Fibroblast of skin of abdomen (primary cell): ENCODE results near the gene ANO4.
"Not testable (repeated sequence)": the region's sequence is repeated elsewhere in the genome, so short reads cannot be mapped to it uniquely, and the experiment has no call there.

ENCODE experiments used
- DNase-seq: peaks from one replicate; pipeline ENCODE4 v3.0.0-alpha.2; 2013

Gene ANO4

DNA sequence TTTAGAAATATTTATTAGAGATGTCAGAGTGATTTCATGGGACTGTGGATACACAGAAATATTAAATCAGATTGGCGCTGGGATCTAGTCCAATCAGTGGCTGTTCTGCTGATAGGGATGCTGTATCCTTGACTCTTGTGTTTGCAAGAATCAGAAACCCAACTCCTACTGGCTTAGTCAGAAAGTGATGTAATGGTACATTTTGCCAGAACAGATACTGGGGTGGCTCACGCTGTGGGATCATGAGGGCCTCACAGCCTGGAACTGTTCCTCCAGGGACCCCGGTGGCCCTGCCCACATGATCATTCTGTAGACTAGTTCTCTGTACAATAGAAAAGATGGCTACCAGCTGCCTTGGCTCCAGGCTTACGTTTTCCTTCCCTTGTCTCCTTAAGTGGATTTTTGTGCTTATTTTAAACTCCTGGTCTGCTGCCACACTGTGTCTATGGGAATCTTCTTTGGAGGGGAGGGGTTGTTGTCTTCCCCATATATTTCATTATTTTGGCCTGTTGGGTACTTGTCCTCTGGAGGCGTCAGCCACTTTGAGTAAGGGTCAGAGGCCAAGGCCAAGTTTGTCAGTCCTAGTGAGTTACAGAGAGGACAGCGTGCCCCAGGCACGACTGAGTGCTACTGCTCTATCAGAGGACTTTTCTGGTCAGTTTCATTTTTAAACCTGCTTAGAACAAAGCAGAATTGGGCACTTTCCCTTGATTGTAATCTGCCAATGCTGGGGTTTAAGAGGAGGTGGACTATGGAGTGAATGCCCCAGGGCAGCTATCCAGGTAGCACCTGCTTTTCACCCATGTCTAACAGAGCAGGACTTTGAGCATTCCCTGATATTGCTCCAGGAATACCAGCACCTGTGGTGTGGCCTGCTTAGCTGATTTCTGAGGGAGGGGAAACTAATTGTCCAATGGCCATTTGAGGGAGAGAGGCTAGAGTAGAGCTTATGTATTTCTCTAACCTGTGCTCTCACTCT, 251.2 kb downstream of the ANO4 start:
- DNase-seq: no peak

DNA sequence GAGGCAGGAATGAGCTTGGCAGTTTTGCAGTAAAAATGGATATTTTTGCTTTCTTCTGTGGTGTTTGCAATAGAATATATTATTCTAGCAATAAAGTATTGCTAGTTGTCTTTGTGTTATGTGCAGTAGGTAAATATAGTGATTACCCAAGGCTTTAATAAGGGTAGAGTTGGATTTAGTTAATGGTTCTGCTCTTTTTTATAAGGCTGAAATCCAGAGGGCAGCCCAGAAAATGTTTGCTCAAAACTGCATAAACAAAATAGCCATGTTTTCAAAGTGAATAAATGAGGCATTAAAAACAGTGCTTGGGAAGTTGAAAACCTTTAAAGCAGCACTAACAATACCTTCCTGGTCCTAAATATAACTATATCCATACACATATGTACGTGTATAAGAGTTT, 253.1 kb downstream of the ANO4 start:
- DNase-seq: no peak

DNA sequence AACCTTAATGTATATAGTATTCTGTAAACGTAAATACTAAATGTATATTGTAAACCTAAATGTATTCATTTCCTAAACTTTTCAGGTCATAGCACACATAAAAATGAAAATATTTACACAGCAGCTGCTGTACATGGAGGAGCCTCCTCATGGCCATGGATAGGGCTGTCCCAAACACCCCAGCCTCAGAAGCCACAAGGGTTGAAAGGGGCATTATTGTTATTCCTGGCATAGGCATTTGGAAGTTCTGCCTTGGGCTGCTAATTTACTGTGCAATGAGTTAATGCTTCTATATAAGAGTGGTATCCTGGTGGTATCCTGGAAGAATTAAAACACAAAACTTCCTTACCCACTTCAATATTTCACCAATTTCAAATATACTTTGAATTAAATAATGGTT, 256.1 kb downstream of the ANO4 start:
- DNase-seq: no peak

DNA sequence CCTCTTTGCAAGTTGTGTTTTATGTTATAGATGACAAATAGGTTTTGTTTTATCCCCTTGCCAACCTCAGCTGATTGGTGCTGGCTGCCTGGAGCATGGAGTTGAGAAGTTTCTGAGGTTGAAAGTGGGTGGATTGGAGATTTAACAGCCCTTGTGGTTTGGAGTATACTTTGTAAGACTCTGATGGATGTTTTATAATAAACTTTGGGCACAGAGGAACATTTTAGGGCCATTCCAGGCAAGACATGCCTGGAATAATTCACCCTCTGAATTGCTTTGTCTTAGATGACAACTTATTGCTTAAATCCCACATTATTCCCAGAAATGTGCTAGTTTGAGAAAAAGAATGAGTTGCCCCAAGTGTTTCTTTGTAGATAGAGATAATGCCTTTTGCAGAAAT, 256.6 kb downstream of the ANO4 start:
- peak; percentile 8 for DNase-seq

DNA sequence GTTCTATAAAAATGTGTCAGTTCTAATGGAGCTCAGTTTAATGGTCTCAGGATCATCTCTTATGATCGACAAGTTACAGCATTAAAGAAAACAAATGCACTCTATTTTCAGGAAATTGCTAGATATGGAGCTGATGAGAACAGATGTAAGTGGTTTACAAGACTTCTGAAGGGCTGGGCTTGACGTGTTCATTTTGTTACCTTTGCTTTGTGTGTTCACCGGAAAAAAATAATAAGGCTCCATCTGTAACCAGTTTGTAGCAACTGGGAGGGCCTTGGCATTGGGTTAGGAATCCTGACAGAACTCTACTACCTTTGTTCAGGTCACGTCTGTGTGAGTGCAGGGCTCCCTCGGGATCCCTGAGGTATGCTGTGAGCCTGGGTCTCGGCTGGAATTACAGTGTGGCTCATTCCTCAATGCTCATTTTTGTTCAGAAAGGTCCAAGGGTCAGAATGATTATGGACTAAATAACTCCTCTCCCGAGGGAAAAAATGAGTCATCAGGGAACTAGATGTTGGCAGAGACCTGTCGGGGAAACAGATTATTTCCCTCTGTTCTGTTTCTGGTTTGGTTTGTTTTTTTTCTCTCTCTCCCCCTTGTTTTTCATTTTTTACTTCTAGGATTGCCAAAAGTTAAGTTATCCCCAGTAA, 257.4 kb downstream of the ANO4 start:
- DNase-seq: peak; percentile 70

DNA sequence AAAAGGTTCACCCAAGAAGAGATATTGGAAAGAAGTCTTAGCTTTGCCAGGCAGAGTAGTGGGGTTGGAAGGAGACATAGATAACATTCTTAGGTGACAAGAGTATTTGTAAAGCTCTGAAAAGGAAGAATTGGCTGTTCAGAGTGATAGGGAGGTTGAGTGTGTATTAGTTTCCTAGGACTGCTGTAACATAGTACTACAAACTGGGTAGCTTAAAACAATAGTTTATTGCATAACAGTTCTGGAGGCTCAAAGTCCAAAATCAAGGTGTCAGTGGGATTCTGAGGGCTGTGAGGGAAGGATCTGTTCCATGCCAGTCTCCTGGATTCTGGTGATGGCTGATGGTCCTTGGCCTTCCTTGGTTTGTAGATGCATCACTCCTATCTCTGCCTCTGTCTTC, 258.6 kb downstream of the ANO4 start:
- no peak for DNase-seq

DNA sequence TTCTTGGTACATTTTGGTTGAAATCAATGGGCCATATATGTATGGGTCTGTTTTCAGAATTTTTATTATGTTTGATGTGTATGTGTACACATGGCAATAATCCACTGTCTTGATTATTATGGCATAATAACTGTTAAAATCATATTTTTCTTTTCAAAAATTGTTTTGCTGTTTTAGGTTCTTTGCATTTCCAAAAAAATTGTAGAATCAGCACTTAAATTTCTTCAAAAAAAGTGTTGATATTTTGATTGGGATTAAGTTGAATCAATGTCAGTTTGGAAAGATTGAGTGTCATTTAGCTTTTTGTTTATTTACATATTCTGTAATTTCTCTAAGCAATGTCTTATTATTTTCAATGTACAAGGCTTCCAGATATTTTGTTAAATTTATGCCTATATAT, 261.4 kb downstream of the ANO4 start:
- DNase-seq: no peak

DNA sequence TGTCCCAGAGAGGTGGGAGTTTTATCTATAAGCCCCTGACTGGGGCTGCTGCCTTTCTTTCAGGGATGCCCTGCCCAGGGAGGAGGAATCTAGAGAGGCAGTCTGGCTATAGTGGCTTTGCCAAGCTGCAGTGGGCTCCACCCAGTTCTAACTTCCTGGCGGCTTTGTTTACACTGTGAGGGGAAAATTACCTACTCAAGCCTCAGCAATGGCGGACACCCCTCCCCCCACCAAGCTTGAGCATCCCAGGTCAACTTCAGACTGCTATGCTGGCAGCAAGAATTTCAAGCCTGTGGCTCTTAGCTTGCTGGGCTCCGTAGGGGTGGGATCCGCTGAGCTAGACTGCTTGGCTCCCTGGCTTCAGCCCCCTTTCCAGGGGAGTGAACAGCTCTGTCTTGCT, 267.9 kb downstream of the ANO4 start:
- not testable (repeated sequence) for DNase-seq

DNA sequence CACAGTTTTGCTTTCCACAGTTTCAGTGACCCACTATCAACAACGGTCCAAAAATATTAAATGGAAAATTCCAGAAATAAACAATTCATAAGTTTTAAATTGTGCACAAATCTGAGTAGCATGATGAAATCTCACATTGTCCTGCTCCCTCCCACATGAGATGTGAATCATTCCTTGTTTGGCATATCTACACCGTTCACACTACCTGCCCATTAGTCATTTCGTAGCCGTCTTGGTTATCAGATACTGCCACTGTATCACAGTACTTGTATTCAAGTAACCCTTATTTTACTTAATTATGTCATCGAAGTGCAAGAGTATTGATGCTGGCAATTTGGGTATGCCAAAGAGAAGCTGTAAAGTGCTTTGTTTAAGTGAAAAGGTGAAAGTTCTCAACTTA, 270.1 kb downstream of the ANO4 start:
- no peak for DNase-seq

DNA sequence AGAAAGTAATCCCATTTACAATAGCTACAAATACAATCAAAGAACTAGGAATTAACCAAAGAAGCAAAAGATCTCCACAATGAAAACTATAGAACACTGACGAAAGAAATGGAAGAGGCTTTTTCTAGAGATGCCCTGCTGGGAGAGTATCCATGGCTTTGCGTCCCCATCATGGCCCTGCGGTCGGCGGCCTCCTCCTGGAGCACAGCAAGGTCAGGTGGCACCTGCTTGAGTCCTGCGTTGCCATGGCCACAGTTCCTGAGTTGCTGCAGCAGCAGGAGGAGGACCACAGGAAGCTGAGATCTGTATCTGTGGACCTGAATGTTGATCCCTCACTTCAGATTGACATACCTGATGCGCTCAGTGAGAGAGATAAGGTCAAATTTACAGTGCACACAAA, 271.9 kb downstream of the ANO4 start:
- no peak for DNase-seq

DNA sequence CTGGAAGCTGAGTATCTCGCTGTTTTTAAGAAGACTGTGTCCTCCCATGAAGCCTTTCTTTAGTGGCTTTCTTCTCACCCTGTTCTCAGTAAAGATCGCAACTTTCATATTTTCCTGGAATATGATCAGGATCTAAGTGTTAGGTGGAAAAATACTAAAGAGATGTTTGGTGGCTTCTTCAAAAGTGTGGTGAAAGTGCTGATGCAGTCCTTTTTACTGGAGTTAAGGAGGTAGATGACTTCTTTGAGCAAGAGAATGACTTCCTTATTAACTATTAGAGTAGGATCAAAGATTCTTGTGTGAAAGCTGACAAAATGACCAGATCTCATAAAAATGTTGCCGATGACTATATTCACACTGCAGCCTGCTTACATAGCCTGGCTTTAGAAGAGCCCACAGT, 273.8 kb downstream of the ANO4 start:
- DNase-seq: no peak

DNA sequence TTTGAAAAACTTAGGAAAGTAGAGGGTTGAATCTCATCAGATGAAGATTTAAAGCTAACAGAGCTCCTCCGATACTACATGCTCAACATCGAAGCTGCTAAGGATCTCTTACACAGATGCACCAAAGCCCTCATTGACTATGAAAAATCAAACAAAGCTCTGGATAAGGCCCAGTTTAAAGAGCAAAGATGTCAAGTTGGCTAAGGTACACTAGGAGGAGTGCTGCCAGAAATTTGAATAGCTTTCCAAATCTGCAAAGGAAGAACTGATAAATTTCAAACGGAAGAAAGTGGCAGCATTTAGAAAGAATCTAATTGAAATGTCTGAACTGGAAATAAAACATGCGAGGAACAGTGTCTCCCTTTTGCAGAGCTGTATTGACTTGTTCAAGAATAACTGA, 274.3 kb downstream of the ANO4 start:
- no peak for DNase-seq

DNA sequence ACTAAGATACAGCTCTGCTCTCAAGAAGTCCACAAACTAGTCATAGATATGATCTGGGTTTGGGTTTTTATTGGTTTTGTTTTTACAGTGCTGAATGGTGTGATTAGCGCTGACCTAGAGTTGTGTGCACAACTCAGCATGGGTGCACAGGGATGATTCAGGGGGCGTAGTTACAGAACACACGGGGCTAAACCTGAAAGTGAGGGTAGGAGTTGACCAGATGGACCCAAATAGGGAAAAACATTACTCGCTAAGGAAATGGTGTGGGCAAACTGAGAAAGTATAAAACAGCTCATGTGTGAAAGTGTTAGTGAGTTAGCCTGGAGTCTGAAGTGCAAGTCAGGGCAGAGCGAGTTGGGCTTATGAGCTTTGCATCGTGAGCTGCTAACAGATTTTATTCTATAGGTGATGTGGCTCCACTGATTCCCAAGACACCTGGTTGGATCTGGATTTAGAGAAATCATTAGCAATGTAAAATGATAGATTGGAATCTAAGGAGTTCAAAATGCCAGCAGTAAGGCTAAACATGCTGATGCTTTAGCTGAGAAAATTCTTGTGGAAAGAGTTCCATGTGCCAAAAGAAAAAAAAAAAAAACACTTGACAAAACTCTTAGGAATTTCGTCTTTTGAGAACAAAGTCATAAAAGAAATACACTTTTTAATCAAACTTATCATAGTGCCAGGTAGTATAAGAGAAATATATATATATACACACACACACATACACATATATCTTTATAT, 280.5 kb downstream of the ANO4 start:
- DNase-seq: no peak

DNA sequence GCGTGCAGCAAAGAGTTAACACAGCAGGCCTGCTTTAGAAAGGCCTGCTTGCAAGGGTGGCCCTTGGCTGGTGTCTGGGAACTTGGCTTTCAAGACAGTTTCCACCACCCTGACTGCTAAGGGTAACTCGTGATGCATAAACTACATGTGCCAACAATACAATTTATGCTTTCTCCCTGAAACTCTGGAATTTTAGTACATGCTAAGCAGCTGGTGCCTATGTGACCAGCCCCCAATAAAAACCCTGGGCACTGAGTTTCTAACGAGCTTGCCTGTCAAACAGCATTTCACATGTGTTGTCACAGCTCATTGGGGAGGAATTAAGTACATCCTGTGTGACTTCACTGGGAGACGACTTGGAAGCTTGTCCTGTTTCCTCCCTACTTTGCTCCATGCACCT, 282.3 kb downstream of the ANO4 start:
- DNase-seq: peak; percentile 3

DNA sequence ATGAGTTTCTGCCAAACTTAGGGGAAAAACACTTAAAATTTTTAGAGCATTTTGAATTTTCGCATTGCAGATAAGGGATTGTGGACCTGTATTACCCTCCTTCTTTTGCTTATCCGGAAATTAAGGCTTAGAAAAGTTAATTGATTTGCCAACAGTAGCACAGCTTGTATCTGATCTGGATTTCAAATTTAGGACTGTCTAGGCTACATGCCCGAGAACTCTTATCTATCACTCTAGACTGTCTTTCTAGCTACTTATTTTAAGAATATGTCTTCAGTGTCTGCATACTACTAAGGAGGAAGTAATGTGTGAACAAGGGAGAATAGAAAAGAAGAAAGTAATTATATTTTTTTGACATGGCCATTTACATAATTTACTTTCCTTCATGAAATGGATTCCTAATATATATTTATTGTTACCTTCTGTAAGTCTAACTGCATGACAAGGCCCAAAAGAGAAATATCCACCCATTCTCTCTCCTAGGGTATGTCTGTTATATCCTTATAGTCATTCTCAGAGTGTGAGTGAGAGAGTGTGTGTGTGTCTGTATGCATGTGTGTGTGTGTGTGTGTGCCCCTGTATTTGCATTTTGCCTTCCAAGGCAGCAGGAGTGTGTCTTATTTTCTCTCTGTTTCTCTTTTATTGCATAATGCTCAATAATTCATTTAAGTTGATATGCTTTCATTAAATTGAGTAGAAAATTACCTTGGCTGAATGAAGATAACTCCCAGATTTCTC, 283.4 kb downstream of the ANO4 start:
- no peak for DNase-seq

DNA sequence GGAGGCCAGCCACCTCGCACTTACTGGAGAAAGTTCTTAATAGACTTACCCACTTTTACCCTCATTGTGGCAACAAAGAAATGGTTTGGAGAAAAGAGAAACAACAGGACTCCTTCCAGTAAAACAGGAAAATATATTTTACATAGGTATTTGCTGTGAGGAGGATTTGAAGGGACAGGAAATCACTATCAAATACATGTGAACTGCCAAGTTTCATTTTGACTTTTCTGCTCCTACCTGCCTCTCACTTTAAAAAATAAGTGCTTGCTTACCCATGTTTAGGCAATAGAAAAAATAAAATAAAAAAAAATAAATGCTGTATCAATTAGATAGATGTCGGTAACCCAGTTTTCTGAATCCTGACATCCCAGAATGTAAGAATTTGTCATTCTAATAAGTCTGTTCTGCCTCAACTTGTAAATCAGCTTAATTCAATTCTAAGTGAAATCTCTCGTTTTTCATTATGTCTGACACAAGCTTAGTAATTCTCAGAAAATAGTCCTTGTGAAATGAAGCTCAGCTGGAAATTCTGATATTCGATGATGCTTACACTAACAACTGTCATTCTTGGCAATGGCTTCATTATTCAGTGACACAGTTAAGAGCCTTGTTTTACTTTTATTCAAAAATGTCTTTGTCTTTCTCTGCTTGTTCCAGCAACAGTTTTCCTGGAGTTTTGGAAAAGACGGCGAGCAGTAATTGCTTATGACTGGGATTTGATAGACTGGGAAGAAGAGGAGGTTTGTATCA, 284.1 kb downstream of the ANO4 start:
- DNase-seq: no peak

DNA sequence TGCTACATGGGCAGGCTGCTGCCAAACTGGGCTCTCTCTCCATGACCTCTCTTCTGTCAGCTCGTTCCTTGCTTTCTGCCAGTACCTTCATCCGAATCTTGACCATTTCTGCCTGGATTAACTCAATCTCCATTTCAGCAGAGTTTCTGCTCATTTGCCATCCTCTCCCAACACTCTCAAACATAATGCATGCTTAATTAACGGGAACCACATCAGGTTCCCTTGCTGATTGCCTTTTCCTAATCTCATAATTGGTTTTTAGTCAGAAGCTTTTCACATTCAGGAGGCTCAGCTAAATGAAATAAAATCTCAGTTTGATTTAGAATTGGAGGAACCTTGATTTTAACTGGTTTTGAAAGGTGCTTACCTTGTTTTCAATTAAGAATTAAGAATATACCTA, 288.1 kb downstream of the ANO4 start:
- DNase-seq: no peak

DNA sequence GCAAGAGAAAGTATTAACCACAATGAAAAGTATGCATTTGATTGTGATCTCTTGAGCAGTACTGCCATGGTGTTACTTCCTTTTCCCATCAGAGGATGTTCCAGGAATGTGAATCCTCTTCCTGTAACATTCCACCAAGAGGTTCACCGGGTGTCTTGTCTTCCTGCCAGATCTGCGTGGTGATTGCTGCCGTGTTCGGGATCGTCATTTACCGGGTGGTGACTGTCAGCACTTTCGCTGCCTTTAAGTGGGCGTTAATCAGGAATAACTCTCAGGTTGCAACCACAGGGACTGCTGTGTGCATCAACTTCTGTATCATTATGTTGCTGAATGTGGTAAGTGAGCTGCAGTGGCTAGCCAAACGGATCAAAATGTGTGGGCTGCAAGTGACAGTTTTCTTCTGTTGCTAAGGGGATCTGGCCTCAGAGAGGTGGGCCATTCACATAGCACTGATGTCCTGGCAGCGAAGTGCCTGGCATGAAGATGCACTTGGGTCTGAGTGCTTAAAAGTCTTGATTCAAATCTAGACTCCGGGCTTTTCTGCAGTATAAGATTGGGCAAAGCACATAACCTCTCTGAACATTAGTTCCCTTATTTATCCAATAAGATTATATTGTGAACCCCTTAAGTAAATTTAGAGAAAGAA, 292.0 kb downstream of the ANO4 start:
- DNase-seq: peak; percentile 14

DNA sequence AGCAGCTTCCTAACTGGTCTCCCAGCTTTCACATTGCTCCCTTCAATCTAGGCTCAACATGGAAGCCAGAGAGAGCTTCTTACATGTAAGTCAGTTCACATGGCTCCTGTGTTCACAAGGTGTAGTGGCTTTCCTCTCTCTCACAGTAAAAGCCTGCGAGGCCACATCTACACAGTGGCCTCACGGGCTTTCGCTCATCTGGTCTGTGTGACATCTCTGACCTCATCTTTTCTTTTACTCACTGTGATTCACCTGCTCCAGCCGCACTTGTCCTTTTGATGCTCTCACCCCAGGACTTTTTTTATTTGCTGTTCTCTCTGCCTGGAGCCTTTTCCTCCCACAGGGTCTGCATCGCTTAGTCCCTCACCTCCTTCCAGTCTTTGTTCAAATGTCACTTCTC, 293.3 kb downstream of the ANO4 start:
- DNase-seq: no peak

DNA sequence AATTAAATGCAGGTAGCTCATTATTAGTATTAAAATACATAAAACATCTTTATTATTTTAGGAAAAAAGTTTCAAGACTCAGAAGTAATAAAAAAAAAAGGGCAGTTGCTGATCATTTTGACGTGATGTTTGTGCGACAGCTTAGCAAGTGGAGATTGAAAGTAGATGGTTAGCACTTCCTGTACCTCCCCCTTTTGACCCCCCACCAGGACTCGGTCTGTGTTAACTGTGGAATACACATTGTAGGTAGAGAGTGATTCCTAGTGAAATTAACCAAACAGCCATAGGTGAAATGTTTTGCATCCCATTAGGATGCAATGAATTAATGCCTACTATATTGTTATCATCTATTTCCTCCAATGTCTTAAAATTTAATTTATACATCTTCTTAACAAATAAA, 294.7 kb downstream of the ANO4 start:
- DNase-seq: no peak

DNA sequence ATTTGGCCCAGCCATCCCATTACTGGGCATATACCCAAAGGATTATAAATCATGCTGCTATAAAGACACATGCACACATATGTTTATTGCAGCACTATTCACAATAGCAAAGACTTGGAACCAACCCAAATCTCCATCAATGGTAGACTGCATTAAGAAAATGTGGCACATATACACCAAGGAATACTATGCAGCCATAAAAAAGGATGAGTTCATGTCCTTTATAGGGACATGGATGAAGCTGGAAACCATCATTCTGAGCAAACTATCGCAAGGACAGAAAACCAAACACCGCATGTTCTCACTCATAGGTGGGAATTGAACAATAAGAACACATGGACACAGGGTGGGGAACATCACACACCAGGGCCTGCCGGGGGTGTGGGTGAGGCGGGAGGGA, 295.6 kb downstream of the ANO4 start:
- not testable (repeated sequence) for DNase-seq
